HG02870 (cell line): ENCODE results near the gene DEFB112.

Experiments used
- ATAC-seq: cut with Tn5 transposase; IDR thresholded peaks from one replicate; pipeline ENCODE4 v1.9.1; 2021; ENCODE audit warnings: mild to moderate bottlenecking, moderate library complexity; ENCODE audit not compliant: unreplicated experiment

The DEFB112 gene

GRCh38 chr6:50049829-50050228, at the start of gene DEFB112:
Gene DEFB112 (minus strand): TSS chr6:50049929. CDS start chr6:50049869, 60 bp downstream.
- no peak for ATAC-seq

- no peak for ATAC-seq
Observed at GRCh38 chr6:50098641-50098993, 48.9 kb upstream of the DEFB112 start.

GRCh38 chr6:50097966-50098640, 48.4 kb upstream of the DEFB112 start:
- no peak for ATAC-seq

- no peak for ATAC-seq
Observed at GRCh38 chr6:50096296-50096695, 46.6 kb upstream of the DEFB112 start.

GRCh38 chr6:50093938-50094272, 44.2 kb upstream of the DEFB112 start:
- no peak for ATAC-seq

GRCh38 chr6:50093116-50093937, 43.6 kb upstream of the DEFB112 start:
- no peak for ATAC-seq

GRCh38 chr6:50091641-50092040, 41.9 kb upstream of the DEFB112 start:
- no peak for ATAC-seq

GRCh38 chr6:50089911-50090310, 40.2 kb upstream of the DEFB112 start:
- ATAC-seq, result no peak

GRCh38 chr6:50087231-50087954, 37.7 kb upstream of the DEFB112 start:
- ATAC-seq, result no peak

- ATAC-seq, result no peak
Observed at GRCh38 chr6:50077385-50077784, 27.7 kb upstream of the DEFB112 start.

GRCh38 chr6:50076431-50076830, 26.7 kb upstream of the DEFB112 start:
- ATAC-seq, result no peak

GRCh38 chr6:50071921-50072320, 22.2 kb upstream of the DEFB112 start:
- ATAC-seq, result no peak

- no peak for ATAC-seq
Observed at GRCh38 chr6:50070101-50070500, 20.4 kb upstream of the DEFB112 start.

- peak; percentile 66 for ATAC-seq
Observed at GRCh38 chr6:50062051-50062450, 12.3 kb upstream of the DEFB112 start.

GRCh38 chr6:50056242-50056641, 6.5 kb upstream of the DEFB112 start:
- ATAC-seq, result peak; percentile 73

GRCh38 chr6:50047026-50047425, 2.7 kb downstream of the DEFB112 start:
- ATAC-seq, result no peak

- ATAC-seq, result peak; percentile 76
Observed at GRCh38 chr6:50030777-50031562, 18.8 kb downstream of the DEFB112 start.

GRCh38 chr6:50030350-50030749, 19.4 kb downstream of the DEFB112 start:
- no peak for ATAC-seq

- ATAC-seq, result no peak
Observed at GRCh38 chr6:50025258-50025657, 24.5 kb downstream of the DEFB112 start.

- ATAC-seq, result no peak
Observed at GRCh38 chr6:50021894-50022293, 27.8 kb downstream of the DEFB112 start, which contains the start of gene DEFB110. Gene DEFB110 (minus strand): TSS chr6:50021994. CDS start chr6:50021935, 59 bp downstream.

GRCh38 chr6:50007819-50008218, 41.9 kb downstream of the DEFB112 start:
- no peak for ATAC-seq
